ENCODE data around the gene HS6ST1. TPM values are rescaled to one million over a fixed set of nuclear protein-coding genes. Genes with fewer than 3 reads are reported as not detected.

Gene HS6ST1
- total and polyA plus RNA-seq, 2 donors (not counting 1 experiment from before 2014, with no cell fraction given), result 16.6 to 59.9 TPM

- H2AFZ ChIP-seq (ENCODE audit: low read length), result no peak overlapping the region
- no peaks in the 10 kb centered on the region for H3K9me3 ChIP-seq (ENCODE audit: control insufficient read depth, insufficient read depth, low read depth, low read length)
- no peaks in the 10 kb centered on the region for H3K4me1 ChIP-seq (ENCODE audit: control insufficient read depth, extremely low read depth, insufficient read depth, low read length)
- no peak overlapping the region for H3K4me2 ChIP-seq (ENCODE audit: extremely low read depth, insufficient read depth, low read length)
- peaks cover 18% of the 10 kb centered on the region for H3K79me2 ChIP-seq (ENCODE audit: control insufficient read depth, insufficient read depth, low read length)
- H4K20me1 ChIP-seq (ENCODE audit: control insufficient read depth, extremely low read depth, insufficient read depth, low read length), result no peaks in the 10 kb centered on the region
- peaks cover 3% of the 10 kb centered on the region for H3K36me3 ChIP-seq (ENCODE audit: control insufficient read depth, insufficient read depth, low read length)
- H3K4me3 ChIP-seq (replicated peaks in 1 of 4; ENCODE audit: control extremely low read depth in 1 of 4, insufficient read depth in 1 of 4, low read depth in 3 of 4, low read length in 4 of 4), result no peak overlapping the region
- H3K27ac ChIP-seq (ENCODE audit: insufficient read depth, low read length), result no peak overlapping the region
- H3K27me3 ChIP-seq (ENCODE audit: control insufficient read depth, insufficient read depth, low read length), result no peaks in the 10 kb centered on the region
- TF ChIP-seq EZH2 (IDR thresholded peaks at IDR 0.05; ENCODE audit: low read length, missing control alignments), result no peak
- TF ChIP-seq CTCF (conservative IDR thresholded peaks at IDR 0.05 in 1 of 2, IDR thresholded peaks at IDR 0.05 in 1 of 2; ENCODE audit: low read depth in 1 of 2, low read length in 2 of 2), result no peak
- H3K9ac ChIP-seq (ENCODE audit: insufficient read depth, low read length), result no peak overlapping the region
- DNase-seq (ENCODE audit: low read depth in 2 of 2), result no peak
Measured at GRCh38 chr2:128291844-128292598, 26.6 kb downstream of the HS6ST1 start.

GRCh38 chr2:128291161-128291843 lies 27.4 kb downstream of the HS6ST1 start:
- Histone ChIP-seq H3K36me3 (ENCODE audit: control insufficient read depth, insufficient read depth, low read length) (peaks cover 3% of the 10 kb centered on the region), H3K27me3 (ENCODE audit: control insufficient read depth, insufficient read depth, low read length) (no peaks in the 10 kb centered on the region), H3K9me3 (ENCODE audit: control insufficient read depth, insufficient read depth, low read depth, low read length) (no peaks in the 10 kb centered on the region), H3K79me2 (ENCODE audit: control insufficient read depth, insufficient read depth, low read length) (peaks cover 18% of the 10 kb centered on the region), H3K4me1 (ENCODE audit: control insufficient read depth, extremely low read depth, insufficient read depth, low read length) (no peaks in the 10 kb centered on the region), H3K27ac (ENCODE audit: insufficient read depth, low read length) (no peak overlapping the region), H3K4me3 (replicated peaks in 1 of 4; ENCODE audit: control extremely low read depth in 1 of 4, insufficient read depth in 1 of 4, low read depth in 3 of 4, low read length in 4 of 4) (no peak overlapping the region), H2AFZ (ENCODE audit: low read length) (no peak overlapping the region), H3K4me2 (ENCODE audit: extremely low read depth, insufficient read depth, low read length) (no peak overlapping the region), H4K20me1 (ENCODE audit: control insufficient read depth, extremely low read depth, insufficient read depth, low read length) (no peaks in the 10 kb centered on the region), H3K9ac (ENCODE audit: insufficient read depth, low read length) (no peak overlapping the region)
- DNase-seq (ENCODE audit: low read depth in 2 of 2), result no peak
- TF ChIP-seq CTCF (conservative IDR thresholded peaks at IDR 0.05 in 1 of 2, IDR thresholded peaks at IDR 0.05 in 1 of 2; ENCODE audit: low read depth in 1 of 2, low read length in 2 of 2) (no peak), EZH2 (IDR thresholded peaks at IDR 0.05; ENCODE audit: low read length, missing control alignments) (no peak)

- Histone ChIP-seq H3K9ac (ENCODE audit: insufficient read depth, low read length) (no peak overlapping the region), H3K27me3 (ENCODE audit: control insufficient read depth, insufficient read depth, low read length) (no peaks in the 10 kb centered on the region), H4K20me1 (ENCODE audit: control insufficient read depth, extremely low read depth, insufficient read depth, low read length) (no peaks in the 10 kb centered on the region), H3K4me3 (replicated peaks in 1 of 4; ENCODE audit: control extremely low read depth in 1 of 4, insufficient read depth in 1 of 4, low read depth in 3 of 4, low read length in 4 of 4) (no peak overlapping the region), H3K4me2 (ENCODE audit: extremely low read depth, insufficient read depth, low read length) (no peak overlapping the region), H3K9me3 (ENCODE audit: control insufficient read depth, insufficient read depth, low read depth, low read length) (no peaks in the 10 kb centered on the region), H3K4me1 (ENCODE audit: control insufficient read depth, extremely low read depth, insufficient read depth, low read length) (no peaks in the 10 kb centered on the region), H2AFZ (ENCODE audit: low read length) (no peak overlapping the region), H3K27ac (ENCODE audit: insufficient read depth, low read length) (no peak overlapping the region), H3K79me2 (ENCODE audit: control insufficient read depth, insufficient read depth, low read length) (peaks cover 16% of the 10 kb centered on the region), H3K36me3 (ENCODE audit: control insufficient read depth, insufficient read depth, low read length) (peaks cover 3% of the 10 kb centered on the region)
- DNase-seq (ENCODE audit: low read depth in 2 of 2), result peak in 1 of 2 donors; percentile 53
- no peak for TF ChIP-seq CTCF (conservative IDR thresholded peaks at IDR 0.05 in 1 of 2, IDR thresholded peaks at IDR 0.05 in 1 of 2; ENCODE audit: low read depth in 1 of 2, low read length in 2 of 2)
- TF ChIP-seq EZH2 (IDR thresholded peaks at IDR 0.05; ENCODE audit: low read length, missing control alignments), result no peak
Measured at GRCh38 chr2:128290356-128290755, 28.3 kb downstream of the HS6ST1 start.
